Subcutaneous adipose tissue (tissue), 4 donors: Measurements from ENCODE around the gene SINHCAF. TPM values are rescaled to one million over a fixed set of nuclear protein-coding genes. Genes with fewer than 3 reads are reported as not detected.

ENCODE experiments used
- total RNA-seq, 4 donors: library from RNA; depleted of rRNA; stranded (reverse); fragments of >200 nt; gene quantifications; one replicate each; pipeline ENCODE4 v1.1.0, GENCODE V29; 2016
- TF ChIP-seq, protein P1 (sequence below): fragments of 450-650 bp; IDR thresholded peaks from one replicate; pipeline ENCODE4 v1.5.1; 2016; ENCODE audit warnings: low read depth, mild to moderate bottlenecking, control low read depth, antibody characterized with exemption, moderate library complexity

SINHCAF gene
- total RNA-seq, 4 donors from 2014 or later, result 13.2 to 23.6 (median 17.4) TPM

GRCh38 chr12:31238764-31239387 is 87.1 kb downstream of the SINHCAF start:
- TF ChIP-seq, protein P1, sequence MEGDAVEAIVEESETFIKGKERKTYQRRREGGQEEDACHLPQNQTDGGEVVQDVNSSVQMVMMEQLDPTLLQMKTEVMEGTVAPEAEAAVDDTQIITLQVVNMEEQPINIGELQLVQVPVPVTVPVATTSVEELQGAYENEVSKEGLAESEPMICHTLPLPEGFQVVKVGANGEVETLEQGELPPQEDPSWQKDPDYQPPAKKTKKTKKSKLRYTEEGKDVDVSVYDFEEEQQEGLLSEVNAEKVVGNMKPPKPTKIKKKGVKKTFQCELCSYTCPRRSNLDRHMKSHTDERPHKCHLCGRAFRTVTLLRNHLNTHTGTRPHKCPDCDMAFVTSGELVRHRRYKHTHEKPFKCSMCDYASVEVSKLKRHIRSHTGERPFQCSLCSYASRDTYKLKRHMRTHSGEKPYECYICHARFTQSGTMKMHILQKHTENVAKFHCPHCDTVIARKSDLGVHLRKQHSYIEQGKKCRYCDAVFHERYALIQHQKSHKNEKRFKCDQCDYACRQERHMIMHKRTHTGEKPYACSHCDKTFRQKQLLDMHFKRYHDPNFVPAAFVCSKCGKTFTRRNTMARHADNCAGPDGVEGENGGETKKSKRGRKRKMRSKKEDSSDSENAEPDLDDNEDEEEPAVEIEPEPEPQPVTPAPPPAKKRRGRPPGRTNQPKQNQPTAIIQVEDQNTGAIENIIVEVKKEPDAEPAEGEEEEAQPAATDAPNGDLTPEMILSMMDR, result no peak

DNA sequence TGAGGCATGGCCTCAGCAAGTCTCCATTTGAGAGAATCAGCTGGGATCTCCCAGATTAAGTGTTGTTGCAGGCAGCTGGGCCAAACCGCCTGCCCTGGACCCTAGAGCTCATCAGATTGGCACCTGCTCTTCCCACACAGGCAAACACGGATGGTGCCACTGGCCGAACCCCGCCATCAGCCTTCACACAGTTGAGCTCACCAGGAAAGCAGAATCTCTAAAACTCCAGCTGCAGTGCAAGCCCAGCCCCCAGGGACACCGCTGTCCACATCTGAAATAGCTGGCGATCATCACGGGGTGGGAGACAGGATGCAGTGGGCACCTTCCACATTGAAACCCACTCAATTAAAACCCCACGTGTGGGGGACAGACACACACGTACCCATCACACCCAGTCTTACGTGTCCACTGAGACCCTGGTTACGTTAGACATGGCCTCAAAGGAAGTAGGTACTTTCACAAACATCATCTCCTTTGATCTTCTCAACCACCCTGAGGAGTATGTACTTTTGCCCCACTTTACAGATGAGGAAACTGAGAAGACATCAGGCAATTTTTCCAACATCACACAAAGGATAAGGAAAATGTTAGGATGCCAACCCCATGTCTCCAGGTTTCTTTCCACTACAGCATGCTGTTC is 88.8 kb downstream of the SINHCAF start:
- TF ChIP-seq, protein P1, result no peak

- TF ChIP-seq, protein P1, result no peak
Observed at GRCh38 chr12:31235868-31236395, 90.0 kb downstream of the SINHCAF start.

DNA sequence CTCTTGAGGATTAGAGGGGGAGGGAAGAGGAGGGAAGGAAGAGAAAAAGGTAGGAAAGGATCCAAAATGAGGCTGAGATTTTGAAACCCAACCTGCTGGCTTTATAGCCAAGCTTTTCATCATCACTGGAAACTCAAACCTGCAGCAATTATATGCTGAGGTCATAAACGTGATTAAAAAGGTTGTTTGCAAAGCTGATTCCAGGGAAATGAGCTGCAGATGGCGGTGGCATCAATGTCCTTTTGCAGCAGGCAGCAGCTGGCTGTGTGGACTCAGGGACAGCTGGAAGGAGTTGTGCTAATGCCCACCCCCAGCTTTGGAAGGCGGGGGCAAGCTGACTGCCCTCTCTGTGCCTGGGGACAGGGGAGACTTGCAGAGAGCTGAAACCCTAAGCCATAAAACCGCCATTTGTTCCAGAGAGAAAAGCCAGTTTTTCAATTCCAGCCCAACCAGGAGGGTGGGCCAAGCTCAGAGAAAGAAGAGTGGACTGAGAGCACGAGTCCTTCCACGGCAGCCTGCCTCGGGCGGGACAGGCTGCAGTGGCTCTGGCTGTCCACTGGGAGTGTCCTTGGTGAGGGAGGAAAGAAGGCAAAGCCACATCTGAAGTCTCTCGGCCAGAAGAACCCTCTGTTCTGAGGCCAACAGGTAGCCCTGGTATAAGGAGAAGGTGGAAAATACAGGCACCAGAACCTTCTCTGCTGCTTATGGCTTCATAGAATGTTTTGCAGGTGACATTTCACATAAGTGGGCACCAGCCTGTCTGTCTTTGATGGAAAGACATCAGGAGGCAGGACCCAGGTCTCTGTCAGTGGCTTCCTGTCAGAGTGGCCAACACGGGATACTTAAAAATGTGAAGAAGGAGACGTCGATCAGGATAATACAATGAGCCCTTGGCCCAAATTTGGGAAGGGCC is 90.7 kb downstream of the SINHCAF start:
- TF ChIP-seq, protein P1, result no peak

- TF ChIP-seq, protein P1, result no peak
Observed at GRCh38 chr12:31234053-31234840, 91.7 kb downstream of the SINHCAF start.

- TF ChIP-seq, protein P1, result no peak
Observed at GRCh38 chr12:31233061-31233730, 92.8 kb downstream of the SINHCAF start.
